Heart left ventricle (tissue), 13 donors: ENCODE measurements around the gene TRPM3.

Experiments used
- POLR2A ChIP-seq, 2 donors: fragments of 450-650 bp; IDR thresholded peaks; one replicate each; pipeline ENCODE4 v1.6.1; 2017; ENCODE audit warnings: antibody characterized with exemption in 2 of 2, mild to moderate bottlenecking in 2 of 2, moderate library complexity in 2 of 2
- TF ChIP-seq, protein P1 (sequence below), 12 donors: fragments of 200-600 bp; sonication (generic) in 4 of 12; IDR thresholded peaks; one replicate each; pipeline versions ENCODE4 v1.5.0 to v1.8.0; 2018 to 2022; ENCODE audit warnings: antibody characterized with exemption in 12 of 12, mild to moderate bottlenecking in 5 of 12
- donor health status: ischemic (EF 13 %, LVEDD 7.1; RV severe dilation, severe dysfunction).
- donor health status: DM: no; HTN: yes; CAD: no.
- donor health status: DM: no; HTN: no; CAD: no.
- donor health status: ischemic (EF 25% LVEDD 6.9; RV normal size, moderate dysfunction).
- donor health status: ischemic (EF 25% LVEDD 5.7; RV mildly dilated, moderate dysfunction).
- donor health status: ischemic (EF 35%, LVEDD 5.7; RV mildly dilated, moderate dysfunction).
- donor health status: nonischemic (EF 11% LVEDD 7.7; RV severe dilation, severe dysfunction).
- donor health status: DM: yes; HTN: yes; CAD: no.
- donor health status: PGD.
- donor health status: ischemic (EF 29% LVEDD 5.4; RV normal size, mild dysfunction).
- donor health status: nonischemic (EF 23%, LVEDD 6.1; RV moderate dilation, normal function).

- TF ChIP-seq, protein P1, sequence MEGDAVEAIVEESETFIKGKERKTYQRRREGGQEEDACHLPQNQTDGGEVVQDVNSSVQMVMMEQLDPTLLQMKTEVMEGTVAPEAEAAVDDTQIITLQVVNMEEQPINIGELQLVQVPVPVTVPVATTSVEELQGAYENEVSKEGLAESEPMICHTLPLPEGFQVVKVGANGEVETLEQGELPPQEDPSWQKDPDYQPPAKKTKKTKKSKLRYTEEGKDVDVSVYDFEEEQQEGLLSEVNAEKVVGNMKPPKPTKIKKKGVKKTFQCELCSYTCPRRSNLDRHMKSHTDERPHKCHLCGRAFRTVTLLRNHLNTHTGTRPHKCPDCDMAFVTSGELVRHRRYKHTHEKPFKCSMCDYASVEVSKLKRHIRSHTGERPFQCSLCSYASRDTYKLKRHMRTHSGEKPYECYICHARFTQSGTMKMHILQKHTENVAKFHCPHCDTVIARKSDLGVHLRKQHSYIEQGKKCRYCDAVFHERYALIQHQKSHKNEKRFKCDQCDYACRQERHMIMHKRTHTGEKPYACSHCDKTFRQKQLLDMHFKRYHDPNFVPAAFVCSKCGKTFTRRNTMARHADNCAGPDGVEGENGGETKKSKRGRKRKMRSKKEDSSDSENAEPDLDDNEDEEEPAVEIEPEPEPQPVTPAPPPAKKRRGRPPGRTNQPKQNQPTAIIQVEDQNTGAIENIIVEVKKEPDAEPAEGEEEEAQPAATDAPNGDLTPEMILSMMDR (IDR thresholded peaks at IDR 0.05) = no peak
- TF ChIP-seq POLR2A (IDR thresholded peaks at IDR 0.05) = no peak
Observed at GRCh38 chr9:70581214-70581954, 540.0 kb downstream of the TRPM3 start.
